ENCODE data around the gene ILDR2. TPM values are rescaled to one million over a fixed set of nuclear protein-coding genes. Genes with fewer than 3 reads are reported as not detected.

The ILDR2 gene
- total and polyA plus RNA-seq, 10 donors = under 0.01 to 1.4 (median 0.25) TPM

DNA sequence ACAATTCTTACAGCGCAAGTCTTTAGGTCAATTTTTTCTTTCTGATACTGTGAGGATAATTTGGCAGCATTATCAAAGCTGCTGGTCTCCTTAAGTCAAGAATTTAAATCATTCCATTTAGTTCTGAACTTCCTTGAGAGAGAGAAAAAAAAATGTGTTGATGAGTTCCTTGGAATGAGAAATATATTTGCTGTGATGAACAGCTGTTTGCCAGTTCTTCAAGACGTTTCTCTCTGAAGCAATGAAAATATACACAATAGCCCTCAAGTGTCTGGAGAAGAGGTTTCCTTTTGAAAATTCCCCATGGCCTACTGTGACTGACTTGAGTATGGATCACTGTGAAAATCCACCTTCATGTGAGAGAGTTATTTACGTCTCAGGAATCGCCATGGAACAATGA lies 68.3 kb downstream of the ILDR2 start:
- no peaks in the 10 kb centered on the region for H3K36me3 ChIP-seq
- WGBS, 5 donors = 76 to 86% (median 84%) methylated on average over 4 of the region's 4 CpGs
- H3K27ac ChIP-seq = no peak overlapping the region
- intact Hi-C loops (cut with DNase I; ENCODE audit: low total_unique reads) = no loop called here
- TF ChIP-seq POLR2AphosphoS5 (IDR thresholded peaks at IDR 0.05) = no peak
- H3K4me3 ChIP-seq = no peak overlapping the region
- no peak for DNase-seq
- H3K27me3 ChIP-seq (replicated peaks in 1 of 7) = no peaks in the 10 kb centered on the region
- peaks cover 0 to 8% (median 5%) of the 10 kb centered on the region in 8 donors for H3K9me3 ChIP-seq
- H3K4me1 ChIP-seq = peaks cover 0 to 21% (median 0%) of the 10 kb centered on the region in 6 donors

- TF ChIP-seq POLR2A (IDR thresholded peaks at IDR 0.05) = no peak
- WGBS, 5 donors = 74 to 93% (median 81%) methylated on average over 3 of the region's 3 CpGs
- intact Hi-C loops (cut with DNase I; ENCODE audit: low total_unique reads) = no loop called here
- H3K36me3 ChIP-seq = no peaks in the 10 kb centered on the region
- H3K9me3 ChIP-seq = peaks cover 0 to 6% (median 4%) of the 10 kb centered on the region in 8 donors
- DNase-seq = no peak
- H3K4me1 ChIP-seq = peaks cover 0 to 21% (median 0%) of the 10 kb centered on the region in 6 donors
- no peaks in the 10 kb centered on the region for H3K27me3 ChIP-seq (replicated peaks in 1 of 7)
- H3K4me3 ChIP-seq = no peak overlapping the region
- H3K27ac ChIP-seq = no peak overlapping the region
Observed at GRCh38 chr1:166906647-166907046, 68.7 kb downstream of the ILDR2 start.

GRCh38 chr1:166905900-166906299 lies 69.4 kb downstream of the ILDR2 start:
- DNase-seq = no peak
- H3K27me3 ChIP-seq (replicated peaks in 1 of 7) = no peaks in the 10 kb centered on the region
- H3K9me3 ChIP-seq = no peaks in the 10 kb centered on the region
- no peaks in the 10 kb centered on the region for H3K36me3 ChIP-seq
- no peak overlapping the region for H3K27ac ChIP-seq
- no peak overlapping the region for H3K4me3 ChIP-seq
- H3K4me1 ChIP-seq = peaks cover 0 to 21% (median 0%) of the 10 kb centered on the region in 6 donors
- TF ChIP-seq POLR2AphosphoS5 (IDR thresholded peaks at IDR 0.05) (no peak), POLR2A (IDR thresholded peaks at IDR 0.05) (no peak), CTCF (IDR thresholded peaks at IDR 0.05 in 8 of 11, conservative IDR thresholded peaks at IDR 0.05 in 3 of 11) (no peak)
- WGBS, 5 donors = 75 to 92% (median 88%) methylated on average over 3 of the region's 3 CpGs
- intact Hi-C loops (cut with DNase I; ENCODE audit: low total_unique reads) = no loop called here

DNA sequence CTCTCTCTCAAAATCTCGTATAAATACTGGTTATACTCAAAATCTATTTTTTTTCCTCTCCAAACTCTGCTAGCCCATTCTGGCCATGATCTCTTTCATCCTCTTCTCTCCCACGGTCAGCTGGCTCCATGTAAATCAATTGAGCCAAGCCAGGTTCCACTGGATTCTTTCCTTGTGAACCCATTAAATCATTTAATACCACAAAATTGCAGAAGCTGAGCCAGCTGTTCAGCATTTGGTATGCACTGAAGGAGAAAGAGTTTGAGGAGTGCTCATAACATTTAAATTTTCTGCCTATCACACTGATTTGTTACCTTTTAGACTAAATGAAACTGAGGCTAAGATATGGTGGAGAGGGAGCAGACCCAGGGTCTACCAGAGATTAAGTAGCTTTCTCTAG lies 70.2 kb downstream of the ILDR2 start:
- DNase-seq = no peak
- H3K27me3 ChIP-seq (replicated peaks in 1 of 7) = no peaks in the 10 kb centered on the region
- H3K27ac ChIP-seq = no peak overlapping the region
- no peak for TF ChIP-seq POLR2AphosphoS5 (IDR thresholded peaks at IDR 0.05)
- no peak for TF ChIP-seq CTCF (IDR thresholded peaks at IDR 0.05 in 8 of 11, conservative IDR thresholded peaks at IDR 0.05 in 3 of 11)
- no peak for TF ChIP-seq POLR2A (IDR thresholded peaks at IDR 0.05)
- H3K4me1 ChIP-seq = peaks cover 0 to 17% (median 0%) of the 10 kb centered on the region in 6 donors
- no peak overlapping the region for H3K4me3 ChIP-seq
- WGBS, 5 donors = 58 to 76% (median 72%) methylated on average over 2 of the region's 2 CpGs
- intact Hi-C loops (cut with DNase I; ENCODE audit: low total_unique reads) = no loop called here
- no peaks in the 10 kb centered on the region for H3K36me3 ChIP-seq
- H3K9me3 ChIP-seq = no peaks in the 10 kb centered on the region

DNA sequence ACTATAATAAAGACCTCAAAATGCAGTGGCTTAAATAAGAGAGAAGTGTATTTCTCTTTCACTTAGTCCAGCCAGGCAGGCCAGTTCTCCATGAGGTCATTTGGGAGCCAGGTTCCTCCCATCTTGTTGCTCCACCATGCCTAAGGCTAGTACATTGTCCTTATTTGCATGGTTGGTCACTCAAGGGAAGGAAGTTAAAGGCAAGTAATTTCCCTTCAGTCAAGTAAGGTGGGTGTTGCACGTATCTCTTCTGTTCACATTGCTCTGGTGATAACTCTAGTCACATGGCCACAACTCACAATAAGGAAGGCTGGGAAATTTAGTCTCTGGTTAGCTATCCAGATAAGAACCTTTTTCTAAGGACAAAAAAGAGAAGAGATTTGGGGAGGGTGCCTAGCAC lies 72.1 kb downstream of the ILDR2 start:
- Histone ChIP-seq H3K27ac (no peak overlapping the region), H3K4me1 (peaks cover 0 to 17% (median 0%) of the 10 kb centered on the region in 6 donors), H3K36me3 (no peaks in the 10 kb centered on the region), H3K9me3 (peaks cover 0 to 3% (median 2%) of the 10 kb centered on the region in 8 donors), H3K27me3 (replicated peaks in 1 of 7) (no peaks in the 10 kb centered on the region), H3K4me3 (no peak overlapping the region)
- DNase-seq = no peak
- 24 to 41% (median 30%) methylated on average over 1 of the region's 1 CpG for WGBS, 5 donors
- intact Hi-C loops (cut with DNase I; ENCODE audit: low total_unique reads) = no loop called here
- TF ChIP-seq CTCF (IDR thresholded peaks at IDR 0.05 in 8 of 11, conservative IDR thresholded peaks at IDR 0.05 in 3 of 11) = no peak
- TF ChIP-seq POLR2A (IDR thresholded peaks at IDR 0.05) = no peak
- no peak for TF ChIP-seq POLR2AphosphoS5 (IDR thresholded peaks at IDR 0.05)
